Fibroblast of mammary gland (primary cell): ENCODE results near the gene GRK2.

Experiments
- DNase-seq: peaks from one replicate; pipeline ENCODE4 v3.0.0-alpha.2; 2010; ENCODE audit warnings: low read depth
- H3K4me3 ChIP-seq: 2 replicates; pipeline ENCODE4 v1.5.1; 2011; ENCODE audit warnings: low read depth, mild to moderate bottlenecking, low read length, moderate library complexity; ENCODE audit not compliant: control insufficient read depth
- CTCF ChIP-seq: conservative IDR thresholded peaks from 2 replicates; pipeline ENCODE4 v1.5.1; 2011; ENCODE audit warnings: low read depth, low read length, inconsistent platforms; ENCODE audit not compliant: control insufficient read depth, insufficient read depth

The GRK2 gene

GRCh38 chr11:67289651-67290479 lies 23.6 kb downstream of the GRK2 start:
- peak overlapping the region; percentile 72 for H3K4me3 ChIP-seq
- no peak for TF ChIP-seq CTCF
- no peak for DNase-seq

GRCh38 chr11:67290801-67291200 lies 24.5 kb downstream of the GRK2 start:
- no peak overlapping the region for H3K4me3 ChIP-seq
- peak; percentile 89 for DNase-seq
- TF ChIP-seq CTCF, result no peak

- H3K4me3 ChIP-seq, result no peak overlapping the region
- no peak for TF ChIP-seq CTCF
- no peak for DNase-seq
Measured at GRCh38 chr11:67291481-67292381, 25.5 kb downstream of the GRK2 start.

DNA sequence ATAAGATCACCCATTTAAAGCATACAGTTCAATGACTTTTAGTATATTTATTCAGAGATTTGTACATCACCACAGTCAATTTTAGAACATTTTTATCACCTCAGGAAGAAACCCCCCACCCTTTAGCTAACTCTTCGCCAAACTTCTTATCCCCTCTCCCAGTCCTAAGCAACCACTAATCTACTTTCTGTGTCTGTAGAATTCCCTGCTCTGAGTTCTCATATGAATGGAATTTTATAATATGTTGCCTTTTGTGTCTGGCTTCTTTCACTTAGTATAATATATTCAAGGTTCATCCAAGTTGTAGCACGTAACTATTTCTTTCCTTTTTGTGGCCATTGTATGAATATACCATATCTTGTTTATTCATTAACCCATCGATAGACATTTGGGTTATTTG lies 26.4 kb downstream of the GRK2 start:
- no peak for DNase-seq
- TF ChIP-seq CTCF, result no peak
- H3K4me3 ChIP-seq, result no peak overlapping the region

GRCh38 chr11:67293090-67293489 lies 26.8 kb downstream of the GRK2 start:
- no peak for TF ChIP-seq CTCF
- DNase-seq, result peak; percentile 84
- no peak overlapping the region for H3K4me3 ChIP-seq

DNA sequence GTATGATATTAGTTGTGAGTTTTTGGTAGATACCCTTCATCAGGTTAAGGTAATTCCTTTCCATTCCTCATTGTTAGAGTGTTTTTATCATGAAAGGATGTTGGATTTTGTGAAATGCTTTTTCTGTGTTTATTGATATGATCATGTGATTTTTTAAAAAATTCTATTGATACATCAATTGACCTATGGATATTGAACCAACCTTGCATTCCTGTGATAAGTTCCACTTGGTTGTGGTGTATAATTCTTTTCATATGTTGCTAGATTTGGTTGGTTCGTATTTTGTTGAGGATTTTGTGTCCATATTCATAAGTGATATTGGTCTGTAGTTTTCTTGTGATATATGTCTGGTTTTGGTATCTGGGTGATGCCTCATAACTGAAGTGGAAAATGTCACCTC lies 29.6 kb downstream of the GRK2 start:
- DNase-seq, result no peak
- no peak overlapping the region for H3K4me3 ChIP-seq
- TF ChIP-seq CTCF, result no peak
